Testis (tissue), 5 donors: ENCODE results near the gene OAS1. TPM values are rescaled to one million over a fixed set of nuclear protein-coding genes. Genes with fewer than 3 reads are reported as not detected.

ENCODE experiments used
- DNase-seq: peaks from one replicate; pipeline ENCODE4 v3.0.0-alpha.2; 2019
- H3K27ac ChIP-seq, 2 donors: fragments of 200-600 bp; sonication (generic); one replicate each; pipeline ENCODE4 v1.5.1; 2019
- H3K27me3 ChIP-seq: fragments of 200-600 bp; sonication (generic); one replicate; pipeline ENCODE4 v1.5.1; 2019
- H3K36me3 ChIP-seq: fragments of 200-600 bp; sonication (generic); one replicate; pipeline ENCODE4 v1.5.1; 2017; ENCODE audit warnings: low read depth; ENCODE audit errors: missing control alignments
- H3K4me1 ChIP-seq: fragments of 200-600 bp; sonication (generic); one replicate; pipeline ENCODE4 v1.5.1; 2019
- H3K4me3 ChIP-seq, 2 donors: fragments of 200-600 bp; sonication (generic); one replicate each; pipeline ENCODE4 v1.5.1; 2017 to 2019
- H3K9me3 ChIP-seq: fragments of 200-600 bp; sonication (generic); one replicate; pipeline ENCODE4 v1.5.1; 2017
- CTCF ChIP-seq, 3 experiments: fragments of 450-650 bp in 2 of 3; fragments of 200-600 bp in 1 of 3; sonication (generic) in 1 of 3; IDR thresholded peaks; one replicate each; pipeline ENCODE4 v1.5.1; 2016 to 2019; ENCODE audit warnings: antibody characterized with exemption in 3 of 3, mild to moderate bottlenecking in 2 of 3, moderate library complexity in 1 of 3
- POLR2A ChIP-seq: fragments of 450-650 bp; IDR thresholded peaks from one replicate; pipeline ENCODE4 v1.6.1; 2017; ENCODE audit warnings: antibody characterized with exemption, mild to moderate bottlenecking, moderate library complexity
- WGBS, 2 donors: methylation state at CpG; one replicate each; pipeline ENCODE4 v1.1.5; 2018; 5-methylcytosine and 5-hydroxymethylcytosine counted together
- intact Hi-C: fragments of 100-400 bp; cut with DNase I; formaldehyde crosslinking; loops from one replicate; pipeline ENCODE4 v1.15.1; 2023; ENCODE audit warnings: low total_unique reads
- long read RNA-seq, 2 donors: transcript quantifications; one replicate each; lab custom pipeline, GENCODE V29; 2026
- polyA plus RNA-seq: library from polyadenylated mRNA; stranded (reverse); fragments of 350-450 nt; fragmentation: Illumina TruSeq; extraction: RNeasy Lipid Tissue Mini Kit (QIAGEN cat#74804); gene quantifications from one replicate; pipeline ENCODE4 v1.2.3, GENCODE V29; 2014; ENCODE audit warnings: low read depth, low replicate concordance; ENCODE audit not compliant: insufficient read depth
- total RNA-seq, 2 donors: library from RNA; depleted of rRNA; stranded (reverse); fragments of >200 nt; gene quantifications; one replicate each; pipeline ENCODE4 v1.2.3, GENCODE V29; 2016

Gene OAS1
- total RNA-seq (10 to 100 TPM in 1 of 2 donors, 1 to 10 TPM in 1; 7.8 to 13.8 TPM), polyA plus RNA-seq (13.7 TPM)
- long read RNA-seq, donor 1, partial matches to known transcripts = 0 of 1 reads
- long read RNA-seq, donor 1, other reads (novel, unspliced or antisense) = 0 of 1 reads
- long read RNA-seq, donor 2 = 0 reads

- Histone ChIP-seq H3K27ac (peak within 1 kb of the TSS; percentile 52 to 70), H3K36me3 (no peaks in the 10 kb centered on the region), H3K27me3 (no peaks in the 10 kb centered on the region), H3K4me1 (peaks cover 17% of the 10 kb centered on the region), H3K4me3 (peak within 1 kb of the TSS; percentile 38 to 56), H3K9me3 (no peaks in the 10 kb centered on the region)
- DNase-seq = peak; percentile 61
- TF ChIP-seq POLR2A = no peak
- TF ChIP-seq CTCF (IDR thresholded peaks at IDR 0.05) = no peak
- intact Hi-C loops = no loop called here
- WGBS, 2 donors = 24 to 29% methylated on average over 4 of the region's 4 CpGs
These were observed at the start of gene OAS1 for GRCh38 chr12:112906712-112907414. TSS of gene OAS1 (plus strand) at chr12:112906962. CDS start at chr12:112907040, 78 bp downstream.

GRCh38 chr12:112859291-112859690, 47.5 kb upstream of the OAS1 start:
- Histone ChIP-seq H3K4me1 (no peaks in the 10 kb centered on the region), H3K9me3 (no peaks in the 10 kb centered on the region), H3K4me3 (no peak overlapping the region), H3K27me3 (no peaks in the 10 kb centered on the region), H3K36me3 (no peaks in the 10 kb centered on the region), H3K27ac (no peak overlapping the region)
- TF ChIP-seq POLR2A = no peak
- no peak for TF ChIP-seq CTCF (IDR thresholded peaks at IDR 0.05)
- DNase-seq = no peak
- 80 to 87% methylated on average over 3 of the region's 3 CpGs for WGBS, 2 donors
- intact Hi-C loops = no loop called here

- Histone ChIP-seq H3K4me1 (no peaks in the 10 kb centered on the region), H3K36me3 (no peaks in the 10 kb centered on the region), H3K27ac (no peak overlapping the region), H3K4me3 (no peak overlapping the region), H3K9me3 (no peaks in the 10 kb centered on the region), H3K27me3 (no peaks in the 10 kb centered on the region)
- 55 to 59% methylated on average over 5 of the region's 5 CpGs for WGBS, 2 donors
- no peak for TF ChIP-seq CTCF (IDR thresholded peaks at IDR 0.05)
- no peak for DNase-seq
- intact Hi-C loops = no loop called here
These were observed 46.6 kb upstream of the OAS1 start for GRCh38 chr12:112860181-112860580.

GRCh38 chr12:112861284-112861683, 45.5 kb upstream of the OAS1 start:
- intact Hi-C loops = no loop called here
- 89 to 91% methylated on average over 7 of the region's 7 CpGs for WGBS, 2 donors
- no peak for TF ChIP-seq CTCF (IDR thresholded peaks at IDR 0.05)
- no peak for TF ChIP-seq POLR2A
- H3K9me3 ChIP-seq = no peaks in the 10 kb centered on the region
- no peak overlapping the region for H3K4me3 ChIP-seq
- H3K27me3 ChIP-seq = no peaks in the 10 kb centered on the region
- DNase-seq = no peak
- H3K27ac ChIP-seq = no peak overlapping the region
- H3K36me3 ChIP-seq = no peaks in the 10 kb centered on the region
- no peaks in the 10 kb centered on the region for H3K4me1 ChIP-seq
